Gastrocnemius medialis (tissue), 4 donors: Measurements from ENCODE around the gene ADCY2. TPM values are rescaled to one million over a fixed set of nuclear protein-coding genes. Genes with fewer than 3 reads are reported as not detected.
A peak's percentile ranks its signal among the peaks of the same experiment; 100 is the strongest.

Experiments
- ATAC-seq, 2 donors: fragments of 150-250 bp; one replicate each; pipeline ENCODE4 v1.9.1; 2016
- DNase-seq, 2 donors: peaks; one replicate each; pipeline ENCODE4 v3.0.0-alpha.2; 2019
- H3K27ac ChIP-seq, 4 donors: fragments of 200-600 bp; sonication (generic); 1 replicate in 1 of 4; 2 replicates in 3 of 4; pipeline ENCODE4 v1.5.1; 2016 to 2018; ENCODE audit warnings: mild to moderate bottlenecking in 2 of 4, moderate library complexity in 1 of 4
- H3K27me3 ChIP-seq, 3 donors: fragments of 200-600 bp; sonication (generic) in 2 of 3; 1 replicate in 1 of 3; 2 replicates in 2 of 3; pipeline versions ENCODE4 v1.5.1 to v1.6.0; 2016 to 2019; ENCODE audit warnings: mild to moderate bottlenecking in 1 of 3, moderate library complexity in 1 of 3
- H3K36me3 ChIP-seq, 2 donors: fragments of 200-600 bp; sonication (generic) in 1 of 2; one replicate each; pipeline ENCODE4 v1.5.1; 2017 to 2018
- H3K4me1 ChIP-seq, 2 donors: fragments of 200-600 bp; sonication (generic) in 1 of 2; one replicate each; pipeline ENCODE4 v1.5.1; 2016 to 2017; ENCODE audit warnings: mild to moderate bottlenecking in 2 of 2
- H3K4me3 ChIP-seq, 4 donors: fragments of 200-600 bp; sonication (generic) in 3 of 4; 1 replicate in 1 of 4; 2 replicates in 3 of 4; pipeline ENCODE4 v1.5.1; 2016 to 2019; ENCODE audit warnings: mild to moderate bottlenecking in 2 of 4
- H3K9me3 ChIP-seq, 3 donors: fragments of 200-600 bp; sonication (generic) in 2 of 3; 1 replicate in 1 of 3; 2 replicates in 2 of 3; pipeline ENCODE4 v1.5.1; 2016 to 2019
- CTCF ChIP-seq, 5 experiments: fragments of 450-650 bp in 3 of 5; fragments of 200-600 bp in 2 of 5; sonication (generic) in 2 of 5; IDR thresholded peaks in 4 of 5; conservative IDR thresholded peaks in 1 of 5; 1 replicate in 4 of 5; 2 replicates in 1 of 5; pipeline ENCODE4 v1.5.1; 2016 to 2019; ENCODE audit warnings: antibody characterized with exemption in 5 of 5, mild to moderate bottlenecking in 3 of 5, moderate library complexity in 3 of 5
- POLR2A ChIP-seq, 2 donors: fragments of 450-650 bp; IDR thresholded peaks; one replicate each; pipeline ENCODE4 v1.6.1; 2017; ENCODE audit warnings: antibody characterized with exemption in 2 of 2, mild to moderate bottlenecking in 2 of 2, moderate library complexity in 2 of 2
- in situ Hi-C, 4 donors: fragments of 200-750 bp; cut with MboI; loops; one replicate each; pipeline versions ENCODE4 v1.15.0 to v1.8.0; 2017; ENCODE audit warnings: low sequenced_read_pairs in 4 of 4
- intact Hi-C: fragments of 100-400 bp; cut with DNase I; formaldehyde crosslinking; loops from one replicate; pipeline ENCODE4 v1.15.1; 2023; ENCODE audit warnings: low total_unique reads
- total RNA-seq, 4 donors: library from RNA; depleted of rRNA; stranded (reverse); fragments of >200 nt; gene quantifications; one replicate each; pipeline versions ENCODE4 v1.1.0 to v1.2.3, GENCODE V29; 2016

The ADCY2 gene
- total RNA-seq, 4 donors from 2014 or later = 24.3 to 50.1 (median 36.5) TPM

- no peak overlapping the region for H3K27ac ChIP-seq
- intact Hi-C loops (no loop called here), in situ Hi-C loops (no loop called here)
- ATAC-seq (no peak), DNase-seq (no peak)
- TF ChIP-seq CTCF (IDR thresholded peaks at IDR 0.05 in 4 of 5, conservative IDR thresholded peaks at IDR 0.05 in 1 of 5) (no peak), POLR2A (IDR thresholded peaks at IDR 0.05) (no peak)
- H3K9me3 ChIP-seq = no peaks in the 10 kb centered on the region
- peaks cover 0 to 2% of the 10 kb centered on the region in 2 donors for H3K4me1 ChIP-seq
- no peaks in the 10 kb centered on the region for H3K36me3 ChIP-seq
- H3K27me3 ChIP-seq = no peaks in the 10 kb centered on the region
- no peak overlapping the region for H3K4me3 ChIP-seq
Measured at GRCh38 chr5:7616897-7617296, 221.0 kb downstream of the ADCY2 start.

- peaks cover 16 to 20% of the 10 kb centered on the region in 2 donors for H3K4me1 ChIP-seq
- intact Hi-C loops = no loop called here
Measured at GRCh38 chr5:7622498-7622897, 226.6 kb downstream of the ADCY2 start.

GRCh38 chr5:7625740-7626139, 229.8 kb downstream of the ADCY2 start:
- intact Hi-C loops = no loop called here
- in situ Hi-C loops = no loop called here
- DNase-seq = no peak
- Histone ChIP-seq H3K4me1 (peaks cover 27 to 28% of the 10 kb centered on the region in 2 donors), H3K36me3 (no peaks in the 10 kb centered on the region), H3K4me3 (no peak overlapping the region), H3K9me3 (no peaks in the 10 kb centered on the region), H3K27ac (peak overlapping the region in 3 of 4 donors; percentile 31 to 56 (median 47)), H3K27me3 (no peaks in the 10 kb centered on the region)
- TF ChIP-seq POLR2A (IDR thresholded peaks at IDR 0.05) = no peak
- TF ChIP-seq CTCF (IDR thresholded peaks at IDR 0.05 in 4 of 5, conservative IDR thresholded peaks at IDR 0.05 in 1 of 5) = no peak
- ATAC-seq = peak in 1 of 2 donors; percentile 14

More at GRCh38 chr5:7622498-7622897, 226.6 kb downstream of the ADCY2 start:
- ATAC-seq (no peak), DNase-seq (no peak)
- Histone ChIP-seq H3K27me3 (no peaks in the 10 kb centered on the region), H3K27ac (no peak overlapping the region), H3K4me3 (no peak overlapping the region), H3K9me3 (no peaks in the 10 kb centered on the region), H3K36me3 (no peaks in the 10 kb centered on the region)
- no peak for TF ChIP-seq POLR2A (IDR thresholded peaks at IDR 0.05)
- no peak for TF ChIP-seq CTCF (IDR thresholded peaks at IDR 0.05 in 4 of 5, conservative IDR thresholded peaks at IDR 0.05 in 1 of 5)
- in situ Hi-C loops = no loop called here

- ATAC-seq = no peak
- intact Hi-C loops = no loop called here
Measured at GRCh38 chr5:7628248-7628647, 232.3 kb downstream of the ADCY2 start.

More at GRCh38 chr5:7628248-7628647, 232.3 kb downstream of the ADCY2 start:
- TF ChIP-seq POLR2A (IDR thresholded peaks at IDR 0.05) (no peak), CTCF (IDR thresholded peaks at IDR 0.05 in 4 of 5, conservative IDR thresholded peaks at IDR 0.05 in 1 of 5) (no peak)
- in situ Hi-C loops = no loop called here
- no peaks in the 10 kb centered on the region for H3K27me3 ChIP-seq
- H3K4me1 ChIP-seq = peaks cover 24 to 28% of the 10 kb centered on the region in 2 donors
- H3K36me3 ChIP-seq = no peaks in the 10 kb centered on the region
- no peak for DNase-seq
- H3K9me3 ChIP-seq = no peaks in the 10 kb centered on the region
- H3K27ac ChIP-seq = no peak overlapping the region
- no peak overlapping the region for H3K4me3 ChIP-seq
